Stimulated activated CD8-positive, alpha-beta memory T cell treated with anti-CD3 and anti-CD28 coated beads, Interleukin-15, amount 100 ng/mL, for 24 hours (primary cell): Measurements from ENCODE around the gene PPARD.
"Not testable (repeated sequence)": the region's sequence is repeated elsewhere in the genome, so short reads cannot be mapped to it uniquely, and the experiment has no call there.

Source experiments
- DNase-seq: peaks from one replicate; pipeline ENCODE4 v3.0.0-alpha.2; 2020; ENCODE audit warnings: low read depth

PPARD gene

DNA sequence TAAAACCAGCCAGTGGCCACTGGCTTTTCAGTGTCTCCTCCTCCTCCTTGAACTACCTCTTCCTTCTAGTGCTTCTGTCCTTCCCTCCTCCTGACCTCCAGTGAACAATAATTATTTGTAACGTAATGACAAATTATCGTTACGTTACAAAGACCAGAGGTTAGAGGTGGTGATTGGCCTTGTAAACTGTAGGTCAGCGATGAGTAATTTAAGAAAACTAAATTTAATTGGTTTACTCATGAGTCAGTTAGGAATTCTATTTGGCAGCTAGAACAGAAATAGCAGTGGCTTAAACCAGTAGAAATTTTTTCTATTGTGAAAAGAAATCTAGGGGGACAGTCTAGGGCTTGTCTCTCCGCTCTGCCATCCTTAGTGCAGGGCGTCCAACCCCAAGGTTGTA, 38.8 kb downstream of the PPARD start:
- DNase-seq, result no peak

DNA sequence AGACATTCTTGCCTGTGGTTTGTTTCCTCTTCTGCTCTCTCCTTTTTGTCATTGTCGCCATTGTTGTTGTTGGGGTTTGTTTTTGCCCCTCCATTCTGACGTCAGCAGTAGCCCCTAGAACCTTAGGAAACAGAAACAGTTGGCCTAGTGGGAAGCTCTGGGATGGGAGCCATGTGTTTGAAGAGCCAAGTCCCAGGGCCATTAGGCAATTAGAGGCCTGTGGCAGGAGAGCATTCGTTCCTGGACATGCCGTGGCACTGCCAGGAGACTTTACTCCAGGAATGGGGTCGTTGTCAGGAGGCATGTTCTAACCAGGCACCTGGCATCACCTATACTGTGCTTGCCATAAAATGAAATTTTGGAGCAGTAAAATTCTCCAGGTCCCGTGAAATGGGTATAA, 39.7 kb downstream of the PPARD start:
- no peak for DNase-seq

DNA sequence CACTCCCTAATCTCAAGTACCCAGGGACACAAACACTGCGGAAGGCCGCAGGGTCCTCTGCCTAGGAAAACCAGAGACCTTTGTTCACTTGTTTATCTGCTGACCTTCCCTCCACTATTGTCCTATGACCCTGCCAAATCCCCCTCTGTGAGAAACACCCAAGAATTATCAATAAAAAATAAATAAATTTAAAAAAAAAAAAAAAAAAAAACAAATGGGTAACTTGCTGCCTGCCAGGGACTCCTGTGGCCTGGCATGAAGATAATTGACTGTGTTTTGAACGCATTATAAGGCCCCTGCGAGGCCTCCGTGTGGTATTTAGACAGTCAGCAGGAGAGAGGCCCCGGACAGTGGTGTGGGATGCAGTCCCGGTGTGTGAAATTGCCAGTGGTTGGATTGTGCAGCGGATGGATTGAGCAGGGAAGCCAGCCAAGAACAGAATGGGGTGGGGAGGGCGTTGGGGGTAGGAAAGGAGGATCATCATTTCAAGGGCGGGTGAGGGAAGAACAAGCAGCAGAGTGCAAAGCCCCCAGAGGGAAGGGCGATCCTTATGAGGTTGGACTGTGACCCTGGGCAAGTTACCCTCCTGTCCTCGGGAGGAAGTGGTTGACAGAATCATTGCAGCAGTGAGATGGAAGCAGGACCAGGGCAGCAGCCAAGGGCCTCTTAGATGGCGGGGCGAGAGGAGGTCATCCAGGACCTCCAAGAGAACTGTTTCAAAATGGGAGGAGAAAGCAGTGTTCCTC, 43.3 kb downstream of the PPARD start:
- no peak for DNase-seq

DNA sequence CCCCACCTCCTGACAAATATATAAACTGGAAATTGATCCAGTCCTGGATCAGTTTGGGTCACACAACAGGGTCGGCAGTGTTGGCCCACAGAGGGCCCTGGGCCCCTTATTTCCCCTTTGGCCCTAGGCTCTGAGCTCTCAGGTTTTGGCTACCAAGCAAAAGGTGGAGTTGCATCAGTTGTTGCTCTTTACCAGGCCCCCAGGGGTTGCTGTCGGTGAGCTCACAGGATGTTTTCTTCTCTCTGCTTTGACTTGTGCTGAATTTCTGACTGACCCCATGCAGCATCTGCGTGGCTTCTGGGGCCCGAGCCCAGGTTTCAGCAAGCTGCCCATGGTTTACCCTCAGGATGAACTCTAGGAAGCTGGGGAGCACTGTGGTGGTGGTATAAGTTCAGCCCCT, 44.6 kb downstream of the PPARD start:
- DNase-seq, result no peak

DNA sequence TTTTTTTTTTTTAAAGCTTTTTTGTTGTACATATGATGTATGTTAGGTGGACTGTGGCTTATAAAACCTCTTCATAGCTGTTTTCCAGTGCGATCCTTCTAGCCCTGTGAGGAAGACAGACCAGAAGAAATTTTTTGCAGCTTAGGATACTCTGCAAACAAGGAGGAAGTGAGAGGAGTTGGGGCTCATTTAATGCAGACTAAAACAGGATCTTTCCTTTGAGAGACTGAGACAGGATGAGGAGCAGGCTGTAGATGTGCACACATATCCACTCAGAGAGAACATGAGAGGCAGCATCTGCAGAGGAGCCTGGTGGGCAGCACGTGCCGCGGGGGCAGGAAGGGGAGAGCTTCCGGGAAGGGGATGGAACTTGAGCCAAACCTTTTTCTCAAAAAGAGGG, 45.7 kb downstream of the PPARD start:
- no peak for DNase-seq

DNA sequence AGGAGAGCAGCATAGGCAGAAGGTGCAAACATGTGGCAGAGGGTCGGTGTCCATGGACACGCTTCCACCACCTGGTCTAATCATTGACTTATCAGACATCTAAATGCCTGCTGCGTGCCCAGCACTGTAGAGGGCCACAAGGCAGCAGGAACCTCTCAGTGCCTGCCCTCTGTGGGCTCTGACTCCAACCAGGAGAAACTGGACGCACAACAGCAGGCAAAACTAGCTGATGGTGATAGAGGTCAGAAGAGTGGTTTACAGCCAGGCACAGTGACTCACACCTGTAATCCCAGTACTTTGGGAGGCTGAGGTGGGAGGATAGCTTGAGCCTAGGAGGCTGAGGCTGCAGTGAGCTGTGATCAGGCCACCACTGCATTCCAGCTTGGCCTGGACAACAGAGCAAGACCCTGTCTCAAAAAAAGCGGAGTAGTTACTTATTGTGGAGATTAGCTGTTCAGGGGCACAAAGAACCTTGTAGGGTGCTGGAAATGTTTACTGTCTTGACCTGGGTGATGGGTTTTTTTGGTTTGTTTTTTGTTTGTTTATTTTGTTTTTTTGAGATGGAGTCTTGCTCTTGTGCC, 46.5 kb downstream of the PPARD start:
- no peak for DNase-seq

DNA sequence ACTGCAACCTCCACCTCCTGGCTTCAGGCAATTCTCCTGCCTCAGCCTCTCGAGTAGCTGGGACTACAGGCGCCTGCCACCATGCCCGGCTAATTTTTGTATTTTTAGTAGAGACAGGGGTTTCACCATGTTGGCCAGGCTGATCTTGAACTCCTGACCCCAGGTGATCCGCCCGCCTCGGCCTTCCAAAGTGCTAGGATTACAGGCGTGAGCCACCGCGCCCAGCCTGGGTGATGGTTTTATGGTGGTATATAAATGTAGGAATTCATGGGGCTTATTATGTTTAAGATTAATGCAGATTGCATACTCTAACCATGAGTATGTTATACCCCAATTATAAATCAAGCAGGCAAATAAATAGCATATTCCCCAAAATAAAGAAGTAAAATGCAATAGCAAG, 47.0 kb downstream of the PPARD start:
- not testable (repeated sequence) for DNase-seq

DNA sequence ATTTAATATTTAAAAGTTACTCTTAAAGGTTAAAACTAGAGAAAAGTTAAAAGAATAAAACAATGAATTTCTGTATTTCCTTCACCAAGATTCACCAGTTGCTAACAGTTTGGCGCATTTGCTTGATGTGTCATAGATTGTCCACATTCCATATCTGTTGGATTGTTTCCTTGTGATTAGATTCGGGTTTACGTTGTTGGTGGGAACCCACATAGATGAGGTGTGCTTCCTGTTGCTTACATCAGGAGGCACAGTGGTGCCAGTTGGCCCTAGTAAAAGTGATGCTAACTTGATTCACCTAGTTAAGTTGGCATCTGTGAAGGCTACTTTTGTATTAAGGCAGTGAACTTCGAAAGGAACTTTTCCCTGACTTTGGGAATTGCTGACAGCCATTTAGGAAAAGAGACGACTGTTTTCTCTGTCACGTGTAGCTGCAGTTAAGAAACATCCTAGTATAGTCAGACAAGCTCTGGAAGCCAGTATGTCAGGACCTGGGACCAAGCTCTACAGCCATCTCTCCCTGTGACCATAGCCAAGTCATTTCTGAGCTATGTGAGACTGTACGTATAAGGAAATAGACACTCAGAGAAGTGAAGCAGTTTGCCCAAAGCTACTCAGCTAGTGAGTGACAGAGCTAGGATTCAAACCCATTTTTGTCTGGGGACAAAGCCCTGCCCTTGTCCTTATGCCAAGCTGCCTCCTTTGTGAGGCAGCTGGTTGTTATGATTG, 49.0 kb downstream of the PPARD start:
- no peak for DNase-seq

DNA sequence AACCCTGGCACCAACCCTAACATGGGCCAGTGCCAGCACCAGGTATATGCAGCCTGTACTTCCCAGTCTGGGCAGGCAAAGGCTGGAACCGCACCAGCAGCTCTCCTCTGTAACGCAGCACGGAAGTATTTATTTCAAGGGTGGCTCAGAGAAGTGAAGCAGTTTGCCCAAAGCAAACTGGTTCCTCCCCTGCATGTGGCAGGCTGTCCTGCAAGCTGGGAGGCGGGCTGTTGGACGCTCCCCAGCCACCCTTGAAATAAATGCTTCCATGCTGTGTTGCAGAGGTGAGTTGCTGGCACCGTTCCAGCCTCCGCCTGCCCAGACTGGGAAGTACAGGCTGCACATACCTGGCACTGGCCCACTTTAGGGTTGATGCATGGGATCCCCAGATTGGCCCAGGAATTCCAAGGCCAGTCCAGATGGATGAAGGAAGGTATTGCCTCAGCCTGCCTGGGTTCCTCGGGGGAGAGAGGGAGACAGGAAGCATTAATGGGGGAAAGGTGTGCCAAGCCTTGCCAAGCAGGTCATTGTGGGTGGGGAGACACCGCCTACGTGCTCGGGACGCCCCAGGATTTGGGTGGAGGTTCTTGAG, 49.8 kb downstream of the PPARD start:
- no peak for DNase-seq

DNA sequence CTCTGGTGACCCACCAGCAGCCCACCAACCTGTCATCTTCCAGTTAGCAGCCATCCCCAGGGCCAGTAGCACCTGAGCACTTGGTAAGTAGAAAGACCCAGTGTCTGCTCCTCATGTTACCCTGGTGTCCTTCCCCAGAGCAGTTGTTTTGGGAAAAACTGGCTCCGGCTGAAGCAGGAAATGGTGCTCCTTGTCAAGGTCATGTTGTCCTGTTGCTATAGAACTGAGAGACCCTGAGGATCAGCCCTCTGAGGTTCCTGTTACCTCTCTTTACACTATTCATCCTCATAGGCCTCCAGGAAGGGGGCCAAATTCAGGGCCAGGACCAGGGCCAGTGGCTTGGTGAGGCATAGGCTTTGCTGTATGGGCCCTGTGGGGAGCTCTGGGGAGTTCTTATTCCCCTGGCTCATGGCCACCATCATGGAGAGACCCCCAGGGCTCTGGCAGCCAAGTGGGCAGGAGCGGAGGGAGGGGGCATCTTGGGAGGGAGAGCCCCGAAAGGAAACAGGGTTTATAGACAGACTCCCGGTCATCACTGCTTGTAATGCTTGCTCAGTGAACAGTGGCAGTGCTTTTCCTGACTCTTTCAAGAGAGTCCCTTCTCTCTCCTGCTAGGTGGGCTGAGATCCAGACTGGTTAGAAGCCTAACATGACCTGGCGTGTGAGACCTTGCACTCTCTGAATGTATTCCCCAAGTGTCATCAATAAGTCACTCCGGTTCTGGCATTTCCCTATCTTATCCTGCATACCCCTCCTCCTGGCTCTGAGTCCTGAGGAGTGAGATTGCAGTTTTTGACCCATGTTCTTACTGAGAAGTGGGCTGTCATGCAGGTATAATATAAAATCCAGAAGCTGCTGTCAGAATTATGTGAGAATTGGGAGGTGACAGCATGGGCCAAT, 50.7 kb downstream of the PPARD start:
- no peak for DNase-seq

DNA sequence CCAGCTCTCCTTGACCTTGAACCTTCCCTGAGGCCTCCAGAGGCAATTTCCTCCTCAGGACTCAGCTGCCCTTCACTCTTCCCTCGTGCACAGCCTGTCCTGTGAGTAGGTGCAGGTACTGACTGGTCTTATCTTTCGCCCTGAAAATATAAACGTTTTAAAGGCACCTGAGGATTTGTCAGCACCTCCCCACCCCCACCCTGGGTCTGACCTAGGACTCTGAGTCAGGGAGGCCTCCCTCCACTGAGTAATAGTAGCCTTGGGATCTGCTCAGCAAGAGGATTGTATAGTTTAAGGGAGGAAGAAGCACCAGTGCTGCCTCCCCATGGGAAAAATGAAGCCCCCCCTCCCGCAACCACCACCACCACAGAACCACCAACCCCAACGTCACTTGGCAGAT, 54.6 kb downstream of the PPARD start:
- DNase-seq, result no peak

DNA sequence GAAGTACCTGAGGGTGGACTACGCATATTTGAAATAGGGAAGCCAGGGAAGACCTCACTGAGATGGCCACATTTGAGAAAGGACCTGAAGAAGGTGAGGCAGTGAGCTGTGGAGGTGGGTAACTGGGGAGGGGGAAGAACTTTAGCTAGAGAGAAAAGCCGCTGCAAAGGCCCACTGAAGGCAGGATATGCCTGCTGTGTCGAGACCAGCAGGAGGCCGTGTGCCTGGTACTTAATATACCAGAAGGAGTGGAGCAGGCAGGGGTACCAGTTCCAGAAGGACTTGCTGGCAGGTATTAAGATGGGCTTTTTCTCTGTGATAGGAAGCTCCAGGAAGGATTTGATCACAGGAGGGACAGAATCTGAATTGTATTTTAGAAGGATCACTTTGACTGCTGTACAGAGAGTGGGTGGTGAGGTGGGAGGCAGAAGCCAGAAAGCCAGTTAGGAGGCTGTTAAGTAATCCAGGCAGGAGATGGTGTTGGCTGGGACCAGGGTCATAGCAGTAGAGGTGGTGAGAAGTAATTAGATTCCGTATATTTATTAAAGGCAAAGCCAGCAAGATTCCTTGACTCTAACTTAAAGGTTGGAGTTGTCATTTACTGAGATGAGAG, 55.6 kb downstream of the PPARD start:
- DNase-seq, result no peak

DNA sequence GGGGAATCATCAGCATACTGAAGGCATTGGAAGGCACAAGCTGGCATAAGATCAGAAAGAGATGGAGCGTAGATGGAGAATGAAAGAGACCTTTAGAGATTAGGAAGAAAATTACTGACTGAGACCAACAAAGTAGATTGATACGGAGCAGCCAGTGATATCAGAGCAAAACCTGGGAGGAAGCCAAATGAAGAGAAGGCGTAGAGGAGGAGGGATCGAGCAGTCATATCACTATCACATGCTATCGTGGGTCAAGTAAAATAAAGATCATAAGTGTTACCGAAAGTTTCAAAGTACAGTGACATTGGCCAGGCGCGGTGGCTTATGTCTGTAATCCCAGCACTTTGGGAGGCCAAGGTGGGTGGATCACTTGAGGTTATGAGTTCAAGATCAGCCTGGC, 56.2 kb downstream of the PPARD start:
- DNase-seq, result no peak

DNA sequence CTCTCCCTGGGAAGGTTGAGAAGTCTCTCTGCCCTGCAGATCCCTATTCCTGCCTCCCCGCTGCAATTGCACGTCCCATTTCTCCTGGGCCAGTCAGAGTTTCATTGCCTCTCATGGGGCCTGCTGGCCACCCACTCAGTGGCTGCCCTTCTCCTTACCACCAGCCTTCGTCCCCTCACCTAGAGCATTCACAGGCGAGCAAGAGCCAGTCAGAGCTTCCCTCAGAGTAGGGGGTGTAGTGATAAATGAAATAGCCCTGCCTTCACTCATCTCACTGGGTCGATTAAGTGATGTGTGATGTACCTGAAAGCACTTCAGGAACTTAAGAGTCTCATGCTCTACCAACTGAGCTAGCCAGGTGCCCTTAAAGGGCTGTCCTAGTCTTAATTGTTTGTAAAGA, 57.8 kb downstream of the PPARD start:
- DNase-seq, result no peak

DNA sequence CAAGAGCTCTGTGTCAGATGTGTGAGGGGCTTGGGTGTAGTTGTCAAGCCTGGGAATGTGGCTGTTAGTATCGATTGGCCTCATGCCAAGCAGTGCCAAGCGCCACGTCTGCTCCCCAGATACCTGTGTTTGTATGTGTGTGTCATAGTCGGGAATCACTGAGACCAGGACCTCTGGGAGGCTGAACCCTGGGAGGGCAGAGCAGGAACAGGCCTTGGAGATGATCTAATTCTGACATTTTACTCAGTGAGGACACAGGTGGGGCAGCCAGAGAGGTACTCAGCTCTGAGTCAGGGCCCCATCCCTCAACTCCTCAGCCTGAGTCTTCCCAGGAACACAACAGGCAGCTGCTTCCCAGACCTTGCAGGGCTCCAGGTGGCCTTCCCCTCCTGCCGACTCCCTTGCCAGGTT, 58.5 kb downstream of the PPARD start:
- DNase-seq, result no peak

DNA sequence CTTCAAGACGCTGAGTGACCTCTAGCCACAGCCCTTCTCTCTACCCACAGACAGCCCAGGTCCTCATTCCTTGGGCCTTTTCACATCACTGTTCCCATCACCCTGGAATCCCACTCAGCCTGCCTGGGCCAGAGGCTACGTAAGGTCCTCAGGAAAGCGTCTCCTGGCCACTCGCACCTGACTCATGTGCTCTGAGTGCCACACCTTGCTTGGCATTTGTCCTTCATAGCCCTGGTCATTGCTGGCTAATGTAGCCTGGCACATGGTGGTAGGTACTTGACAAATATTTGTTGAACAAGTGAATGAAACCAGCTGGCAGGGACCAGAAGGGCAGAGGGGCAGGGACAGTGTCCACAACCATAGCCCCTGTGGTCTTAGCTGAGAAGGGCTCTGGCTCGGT, 59.2 kb downstream of the PPARD start:
- no peak for DNase-seq

DNA sequence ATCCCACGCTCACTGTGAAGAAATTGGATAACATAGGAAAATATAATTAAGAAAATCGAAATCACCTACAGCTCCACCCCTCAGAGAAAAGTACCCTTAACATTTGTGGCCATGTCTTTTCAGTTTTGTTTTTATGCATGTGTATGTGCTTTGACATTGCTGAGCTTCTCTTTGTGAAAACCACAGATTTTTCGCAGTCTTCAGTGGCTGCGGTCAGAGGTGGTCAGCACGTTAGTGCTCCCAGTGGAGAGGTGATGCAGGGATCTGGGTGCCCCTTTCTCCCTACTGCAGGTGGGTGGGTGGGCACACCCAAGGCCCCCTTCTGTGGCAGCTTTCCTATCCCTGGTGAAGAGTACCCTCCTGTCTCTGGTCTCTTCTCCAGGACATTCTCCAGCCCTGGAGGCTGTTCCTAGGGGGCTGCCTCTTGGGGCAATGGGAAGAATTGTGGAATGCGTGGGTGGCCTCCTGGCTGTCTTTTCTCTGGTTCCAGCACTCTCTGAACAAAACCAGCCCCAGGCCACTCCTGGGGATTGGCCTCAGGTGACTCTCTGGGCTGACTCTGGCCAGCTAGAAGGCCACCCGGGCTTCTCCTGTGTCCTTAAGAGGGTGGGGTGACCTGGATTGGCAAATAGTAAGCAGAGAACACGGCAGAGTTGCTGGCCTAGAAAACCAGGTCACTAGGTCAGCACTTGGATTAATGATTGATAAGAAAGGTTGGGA, 59.9 kb downstream of the PPARD start:
- no peak for DNase-seq

DNA sequence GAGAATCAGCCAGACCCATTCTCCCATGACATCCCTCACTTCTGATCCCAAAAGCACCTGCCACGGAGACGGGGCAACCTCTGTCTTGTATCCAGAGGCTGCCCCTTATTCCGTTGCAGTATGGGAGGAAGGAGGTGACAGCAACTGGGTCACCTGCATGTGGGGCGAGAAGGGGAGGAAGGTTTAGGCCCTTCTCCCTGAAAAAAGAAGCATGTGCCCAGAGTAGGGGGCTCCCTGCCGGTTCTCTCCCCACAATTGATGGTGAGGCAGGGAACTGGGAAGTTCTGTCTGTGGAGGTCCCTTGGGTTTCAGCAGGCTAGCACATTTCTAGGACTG, 60.5 kb downstream of the PPARD start:
- DNase-seq, result no peak

DNA sequence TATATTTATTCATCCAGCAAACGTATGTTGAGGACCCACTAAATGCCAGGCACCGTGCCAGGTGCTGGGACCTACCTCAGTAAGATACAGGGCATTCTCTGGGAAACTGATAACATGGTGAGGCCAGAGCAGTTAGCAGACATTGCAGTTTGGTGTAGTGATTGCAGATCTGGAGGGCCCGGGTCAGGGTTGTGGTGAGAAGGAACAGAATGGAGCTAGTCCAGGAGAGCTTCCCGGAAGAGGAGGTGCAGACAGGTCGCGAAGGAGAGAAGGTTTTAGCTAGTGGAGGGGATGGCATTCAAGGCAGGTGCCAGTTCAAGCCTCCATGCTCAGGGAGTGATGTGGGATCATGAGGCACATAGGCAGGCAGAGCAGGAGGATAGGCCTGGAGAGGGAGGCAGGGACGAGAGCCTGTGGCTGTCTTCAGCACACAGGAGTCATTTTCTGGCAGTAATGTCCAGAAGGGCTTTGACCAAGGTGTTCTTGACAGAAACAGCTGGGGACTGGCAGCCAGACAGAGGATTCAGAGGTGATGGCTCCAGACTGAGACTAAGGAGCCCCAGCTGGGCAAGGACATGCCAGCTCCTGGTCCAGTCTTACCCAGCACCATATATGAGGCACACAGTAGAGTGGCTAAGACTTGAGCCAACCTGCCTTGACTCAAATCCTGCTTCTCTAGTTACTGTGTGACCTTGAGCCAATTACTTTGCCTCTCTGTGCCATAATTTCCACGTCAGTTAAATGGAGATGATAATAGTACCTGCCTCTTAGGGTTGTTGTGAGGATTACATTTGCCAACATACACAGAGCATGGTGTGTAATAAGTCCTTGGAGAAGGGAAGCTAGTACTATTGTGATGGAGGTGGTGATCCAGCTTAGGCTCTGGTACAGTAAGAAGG, 61.4 kb downstream of the PPARD start:
- no peak for DNase-seq
